Mesendoderm (in vitro differentiated cells): ENCODE results near the gene PLEKHG7.
A peak's percentile ranks its signal among the peaks of the same experiment; 100 is the strongest.

Source experiments
- DNase-seq: peaks from one replicate; pipeline ENCODE4 v3.0.0; 2013
- H2AK5ac ChIP-seq: 2 replicates; pipeline ENCODE4 v1.6.1; 2013; ENCODE audit warnings: low read length, inconsistent platforms
- H2BK120ac ChIP-seq: 2 replicates; pipeline ENCODE4 v1.6.1; 2013; ENCODE audit warnings: low read depth, mild to moderate bottlenecking, low read length, moderate library complexity, mixed read lengths
- H2BK15ac ChIP-seq: replicated peaks from 2 replicates; pipeline ENCODE4 v1.6.1; 2013; ENCODE audit warnings: low read depth, mild to moderate bottlenecking, moderate library complexity
- H2BK5ac ChIP-seq: 2 replicates; pipeline ENCODE4 v1.6.1; 2013; ENCODE audit warnings: low read length, inconsistent platforms
- H3K18ac ChIP-seq: 2 replicates; pipeline ENCODE4 v1.6.1; 2013; ENCODE audit warnings: mild to moderate bottlenecking, low read length, mixed read lengths
- H3K23ac ChIP-seq: one replicate; pipeline ENCODE4 v1.6.1; 2013; ENCODE audit warnings: low read length
- H3K27ac ChIP-seq: 2 replicates; pipeline ENCODE4 v1.5.1; 2013; ENCODE audit warnings: low read depth, mild to moderate bottlenecking, inconsistent platforms, low read length, moderate library complexity
- H3K27me3 ChIP-seq: 2 replicates; pipeline ENCODE4 v1.6.1; 2013; ENCODE audit warnings: low read length, control low read depth, mild to moderate bottlenecking, inconsistent platforms; ENCODE audit not compliant: insufficient read depth, poor library complexity
- H3K36me3 ChIP-seq: 2 replicates; pipeline ENCODE4 v1.6.1; 2013; ENCODE audit warnings: low read length, inconsistent platforms; ENCODE audit not compliant: control insufficient read depth, insufficient read depth
- H3K4ac ChIP-seq: one replicate; pipeline ENCODE4 v1.6.1; 2013; ENCODE audit warnings: low read depth, mild to moderate bottlenecking, low read length, moderate library complexity
- H3K4me1 ChIP-seq: 2 replicates; pipeline ENCODE4 v1.6.1; 2013; ENCODE audit warnings: low read depth, low read length, inconsistent platforms; ENCODE audit not compliant: control insufficient read depth
- H3K4me2 ChIP-seq: 2 replicates; pipeline ENCODE4 v1.6.1; 2013; ENCODE audit warnings: low read length
- H3K4me3 ChIP-seq: 2 replicates; pipeline ENCODE4 v1.5.1; 2013; ENCODE audit warnings: mild to moderate bottlenecking, low read length
- H3K56ac ChIP-seq: one replicate; pipeline ENCODE4 v1.6.1; 2013; ENCODE audit warnings: low read length
- H3K79me1 ChIP-seq: 2 replicates; pipeline ENCODE4 v1.6.1; 2013; ENCODE audit warnings: low read length, inconsistent platforms
- H3K79me2 ChIP-seq: 2 replicates; pipeline ENCODE4 v1.6.1; 2013; ENCODE audit warnings: mild to moderate bottlenecking, low read length; ENCODE audit not compliant: control insufficient read depth, insufficient read depth
- H3K9ac ChIP-seq: 2 replicates; pipeline ENCODE4 v1.6.1; 2013; ENCODE audit warnings: low read length, inconsistent platforms
- H4K5ac ChIP-seq: one replicate; pipeline ENCODE4 v1.6.1; 2013; ENCODE audit warnings: low read length
- H4K8ac ChIP-seq: one replicate; pipeline ENCODE4 v1.6.1; 2013; ENCODE audit warnings: low read depth, mild to moderate bottlenecking, control low read depth, low read length, moderate library complexity
- WGBS: extraction: QIAGEN DNeasy Blood & Tissue Kit; methylation state at CpG from one replicate; pipeline ENCODE4 v1.1.7; 2013; ENCODE audit warnings: low lambda C conversion rate, missing lambda C conversion rate; ENCODE audit not compliant: insufficient coverage; ENCODE audit errors: extremely low coverage; 5-methylcytosine and 5-hydroxymethylcytosine counted together

PLEKHG7 gene

GRCh38 chr12:92715625-92716024 lies 12.8 kb downstream of the PLEKHG7 start:
- H3K18ac ChIP-seq, result no peak overlapping the region
- no peak overlapping the region for H3K4me3 ChIP-seq
- no peak overlapping the region for H3K56ac ChIP-seq
- no CpG with 5 or more reads among the region's 1 CpG for WGBS
- no peak overlapping the region for H2BK15ac ChIP-seq
- H3K79me1 ChIP-seq, result no peaks in the 10 kb centered on the region
- H4K8ac ChIP-seq, result no peak overlapping the region
- H2AK5ac ChIP-seq, result no peak overlapping the region
- H3K79me2 ChIP-seq, result no peaks in the 10 kb centered on the region
- no peak overlapping the region for H3K4ac ChIP-seq
- no peaks in the 10 kb centered on the region for H3K4me1 ChIP-seq
- H2BK120ac ChIP-seq, result no peak overlapping the region
- no peak overlapping the region for H3K9ac ChIP-seq
- H3K27me3 ChIP-seq, result no peaks in the 10 kb centered on the region
- no peak overlapping the region for H3K4me2 ChIP-seq
- DNase-seq, result no peak
- H3K36me3 ChIP-seq, result no peaks in the 10 kb centered on the region
- no peak overlapping the region for H4K5ac ChIP-seq
- no peak overlapping the region for H2BK5ac ChIP-seq
- H3K27ac ChIP-seq, result no peak overlapping the region
- H3K23ac ChIP-seq, result no peak overlapping the region

GRCh38 chr12:92717202-92717601 lies 14.4 kb downstream of the PLEKHG7 start:
- no peaks in the 10 kb centered on the region for H3K79me2 ChIP-seq
- no peak overlapping the region for H3K56ac ChIP-seq
- no peak overlapping the region for H3K27ac ChIP-seq
- no peak overlapping the region for H2AK5ac ChIP-seq
- WGBS, result no CpG with 5 or more reads among the region's 2 CpGs
- no peak overlapping the region for H3K23ac ChIP-seq
- no peak overlapping the region for H3K4ac ChIP-seq
- H2BK5ac ChIP-seq, result no peak overlapping the region
- no peak overlapping the region for H4K8ac ChIP-seq
- DNase-seq, result peak; percentile 37
- no peak overlapping the region for H2BK15ac ChIP-seq
- no peak overlapping the region for H3K18ac ChIP-seq
- H3K4me1 ChIP-seq, result no peaks in the 10 kb centered on the region
- H3K36me3 ChIP-seq, result no peaks in the 10 kb centered on the region
- H3K79me1 ChIP-seq, result no peaks in the 10 kb centered on the region
- no peak overlapping the region for H4K5ac ChIP-seq
- no peak overlapping the region for H3K4me2 ChIP-seq
- no peak overlapping the region for H3K9ac ChIP-seq
- H3K27me3 ChIP-seq, result no peaks in the 10 kb centered on the region
- H3K4me3 ChIP-seq, result no peak overlapping the region
- no peak overlapping the region for H2BK120ac ChIP-seq

- Histone ChIP-seq H3K18ac (no peak overlapping the region), H3K4ac (no peak overlapping the region), H3K36me3 (no peaks in the 10 kb centered on the region), H3K56ac (no peak overlapping the region), H3K4me2 (no peak overlapping the region), H2BK5ac (no peak overlapping the region), H2AK5ac (no peak overlapping the region), H3K4me3 (no peak overlapping the region), H2BK120ac (no peak overlapping the region), H2BK15ac (no peak overlapping the region), H3K4me1 (no peaks in the 10 kb centered on the region), H4K8ac (no peak overlapping the region), H3K27ac (no peak overlapping the region), H3K9ac (no peak overlapping the region), H3K23ac (no peak overlapping the region), H3K79me1 (no peaks in the 10 kb centered on the region), H4K5ac (no peak overlapping the region), H3K79me2 (no peaks in the 10 kb centered on the region), H3K27me3 (no peaks in the 10 kb centered on the region)
- DNase-seq, result no peak
- no CpG with 5 or more reads among the region's 2 CpGs for WGBS
Measured at GRCh38 chr12:92718483-92718990, 15.7 kb downstream of the PLEKHG7 start.

- Histone ChIP-seq H4K5ac (no peak overlapping the region), H3K79me2 (no peaks in the 10 kb centered on the region), H3K27ac (no peak overlapping the region), H3K79me1 (no peaks in the 10 kb centered on the region), H2BK5ac (no peak overlapping the region), H3K9ac (no peak overlapping the region), H2AK5ac (no peak overlapping the region), H3K27me3 (no peaks in the 10 kb centered on the region), H3K23ac (no peak overlapping the region), H2BK120ac (no peak overlapping the region), H2BK15ac (no peak overlapping the region), H3K56ac (no peak overlapping the region), H3K4me1 (no peaks in the 10 kb centered on the region), H3K4ac (no peak overlapping the region), H3K4me3 (no peak overlapping the region), H3K18ac (no peak overlapping the region), H3K36me3 (no peaks in the 10 kb centered on the region), H3K4me2 (no peak overlapping the region), H4K8ac (no peak overlapping the region)
- WGBS, result no CpG with 5 or more reads among the region's 6 CpGs
- DNase-seq, result no peak
Measured at GRCh38 chr12:92719674-92720073, 16.9 kb downstream of the PLEKHG7 start.

- no peak overlapping the region for H3K56ac ChIP-seq
- H3K18ac ChIP-seq, result no peak overlapping the region
- H2AK5ac ChIP-seq, result no peak overlapping the region
- WGBS, result no CpG with 5 or more reads among the region's 8 CpGs
- no peak overlapping the region for H4K8ac ChIP-seq
- no peaks in the 10 kb centered on the region for H3K27me3 ChIP-seq
- DNase-seq, result peak; percentile 68
- no peak overlapping the region for H3K4me3 ChIP-seq
- H2BK120ac ChIP-seq, result no peak overlapping the region
- H3K79me2 ChIP-seq, result no peaks in the 10 kb centered on the region
- no peaks in the 10 kb centered on the region for H3K4me1 ChIP-seq
- no peak overlapping the region for H3K9ac ChIP-seq
- H4K5ac ChIP-seq, result no peak overlapping the region
- H2BK15ac ChIP-seq, result no peak overlapping the region
- no peak overlapping the region for H3K23ac ChIP-seq
- no peak overlapping the region for H3K4me2 ChIP-seq
- no peaks in the 10 kb centered on the region for H3K36me3 ChIP-seq
- no peaks in the 10 kb centered on the region for H3K79me1 ChIP-seq
- no peak overlapping the region for H2BK5ac ChIP-seq
- no peak overlapping the region for H3K4ac ChIP-seq
- H3K27ac ChIP-seq, result no peak overlapping the region
Measured at GRCh38 chr12:92721130-92721529, 18.3 kb downstream of the PLEKHG7 start.

- WGBS, result no CpG with 5 or more reads among the region's 1 CpG
- Histone ChIP-seq H2BK15ac (no peak overlapping the region), H3K4me1 (no peaks in the 10 kb centered on the region), H2AK5ac (no peak overlapping the region), H3K4me2 (no peak overlapping the region), H3K4me3 (no peak overlapping the region), H3K27me3 (no peaks in the 10 kb centered on the region), H4K8ac (no peak overlapping the region), H3K79me1 (no peaks in the 10 kb centered on the region), H3K36me3 (no peaks in the 10 kb centered on the region), H4K5ac (no peak overlapping the region), H3K4ac (no peak overlapping the region), H2BK5ac (no peak overlapping the region), H2BK120ac (no peak overlapping the region), H3K18ac (no peak overlapping the region), H3K56ac (no peak overlapping the region), H3K79me2 (no peaks in the 10 kb centered on the region), H3K23ac (no peak overlapping the region), H3K9ac (no peak overlapping the region), H3K27ac (no peak overlapping the region)
- DNase-seq, result no peak
Measured at GRCh38 chr12:92721656-92722055, 18.9 kb downstream of the PLEKHG7 start.
